ENCODE results near the gene VWF. TPM values are rescaled to one million over a fixed set of nuclear protein-coding genes. Genes with fewer than 3 reads are reported as not detected.

The VWF gene
- total RNA-seq, 1 donor from 2014 or later, result 0.10 TPM

DNA sequence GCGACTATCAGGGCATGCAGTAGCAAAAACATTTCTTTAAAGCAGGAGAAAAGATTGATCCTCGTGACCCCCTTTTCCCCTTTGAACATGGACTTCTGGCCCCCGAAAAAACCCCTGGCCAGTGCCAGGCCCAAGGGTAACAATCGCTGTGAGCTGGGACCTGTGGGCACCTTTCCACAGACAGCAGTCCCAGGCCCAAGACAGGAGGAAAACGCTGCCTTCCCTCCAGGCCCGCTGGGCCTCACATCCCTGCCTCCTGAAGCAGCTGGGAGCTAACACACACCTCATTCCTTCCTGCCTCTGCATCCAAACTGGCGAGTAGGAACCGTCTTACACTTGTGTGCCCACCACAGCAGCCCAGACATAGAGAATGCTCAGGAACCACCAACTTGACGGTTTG is 1.2 kb downstream of the VWF start:
- DNase-seq (ENCODE audit: low spot score, unreplicated experiment), result no peak
- Mint-ChIP-seq H3K4me1 (ENCODE audit: low read depth) (no peaks in the 10 kb centered on the region), H3K27ac (peak overlapping the region; percentile 18), H3K36me3 (ENCODE audit: insufficient read depth) (no peaks in the 10 kb centered on the region), H3K9me3 (ENCODE audit: low read depth) (no peaks in the 10 kb centered on the region), H3K27me3 (peaks cover 22% of the 10 kb centered on the region), H3K4me3 (ENCODE audit: low read depth) (no peak overlapping the region)
- TF ChIP-seq CTCF (IDR thresholded peaks at IDR 0.05; ENCODE audit: unreplicated experiment), result no peak

- no peaks in the 10 kb centered on the region for H3K36me3 Mint-ChIP-seq (ENCODE audit: insufficient read depth)
- TF ChIP-seq CTCF (IDR thresholded peaks at IDR 0.05; ENCODE audit: unreplicated experiment), result no peak
- H3K4me1 Mint-ChIP-seq (ENCODE audit: low read depth), result no peaks in the 10 kb centered on the region
- no peak overlapping the region for H3K4me3 Mint-ChIP-seq (ENCODE audit: low read depth)
- H3K9me3 Mint-ChIP-seq (ENCODE audit: low read depth), result no peaks in the 10 kb centered on the region
- DNase-seq (ENCODE audit: low spot score, unreplicated experiment), result no peak
- no peak overlapping the region for H3K27ac Mint-ChIP-seq
- peaks cover 22% of the 10 kb centered on the region for H3K27me3 Mint-ChIP-seq
These were observed 2.3 kb downstream of the VWF start for GRCh38 chr12:6122201-6122600.

GRCh38 chr12:6120796-6121473 is 3.5 kb downstream of the VWF start:
- H3K9me3 Mint-ChIP-seq (ENCODE audit: low read depth), result no peaks in the 10 kb centered on the region
- H3K4me1 Mint-ChIP-seq (ENCODE audit: low read depth), result no peaks in the 10 kb centered on the region
- no peak for DNase-seq (ENCODE audit: low spot score, unreplicated experiment)
- no peak overlapping the region for H3K4me3 Mint-ChIP-seq (ENCODE audit: low read depth)
- no peaks in the 10 kb centered on the region for H3K36me3 Mint-ChIP-seq (ENCODE audit: insufficient read depth)
- peaks cover 28% of the 10 kb centered on the region for H3K27me3 Mint-ChIP-seq
- no peak overlapping the region for H3K27ac Mint-ChIP-seq
- no peak for TF ChIP-seq CTCF (IDR thresholded peaks at IDR 0.05; ENCODE audit: unreplicated experiment)

- Mint-ChIP-seq H3K27me3 (peaks cover 28% of the 10 kb centered on the region), H3K4me1 (ENCODE audit: low read depth) (no peaks in the 10 kb centered on the region), H3K27ac (no peak overlapping the region), H3K4me3 (ENCODE audit: low read depth) (no peak overlapping the region), H3K36me3 (ENCODE audit: insufficient read depth) (no peaks in the 10 kb centered on the region), H3K9me3 (ENCODE audit: low read depth) (no peaks in the 10 kb centered on the region)
- TF ChIP-seq CTCF (IDR thresholded peaks at IDR 0.05; ENCODE audit: unreplicated experiment), result no peak
- DNase-seq (ENCODE audit: low spot score, unreplicated experiment), result no peak
These were observed 5.4 kb downstream of the VWF start for GRCh38 chr12:6118891-6119568.

DNA sequence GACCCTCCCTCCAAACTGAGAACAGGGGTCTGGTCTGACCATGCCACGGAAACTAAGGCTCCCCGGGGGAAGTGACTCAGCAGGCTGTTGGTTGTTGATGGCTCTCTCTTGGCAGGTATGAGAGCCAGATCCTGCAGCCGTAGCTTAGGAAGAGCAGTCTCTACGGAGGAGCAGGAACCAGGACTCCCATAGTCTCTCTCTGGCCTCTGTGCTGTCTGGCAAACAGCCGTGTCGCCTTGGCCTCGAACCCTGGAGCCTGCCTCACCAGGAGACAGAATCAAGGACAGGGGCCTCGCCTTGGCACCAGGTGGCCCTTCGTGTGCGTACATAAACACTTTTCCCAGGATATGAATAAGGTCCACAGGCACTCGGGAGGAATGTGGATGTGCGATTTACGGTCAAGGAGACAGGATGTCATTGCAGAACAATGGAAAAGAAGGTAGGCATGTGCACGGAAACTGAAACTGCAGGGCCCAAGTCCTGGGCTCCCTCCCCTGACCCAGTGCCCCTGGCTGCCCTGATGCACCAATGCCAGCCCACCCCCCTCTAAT is 7.9 kb downstream of the VWF start:
- Mint-ChIP-seq H3K4me3 (ENCODE audit: low read depth) (no peak overlapping the region), H3K36me3 (ENCODE audit: insufficient read depth) (no peaks in the 10 kb centered on the region), H3K4me1 (ENCODE audit: low read depth) (no peaks in the 10 kb centered on the region), H3K27ac (no peak overlapping the region), H3K27me3 (peaks cover 20% of the 10 kb centered on the region), H3K9me3 (ENCODE audit: low read depth) (no peaks in the 10 kb centered on the region)
- no peak for TF ChIP-seq CTCF (IDR thresholded peaks at IDR 0.05; ENCODE audit: unreplicated experiment)
- DNase-seq (ENCODE audit: low spot score, unreplicated experiment), result no peak
